SK-N-SH (cell line): ENCODE data around the gene ESRP2. TPM values are rescaled to one million over a fixed set of nuclear protein-coding genes. Genes with fewer than 3 reads are reported as not detected.

ENCODE experiments used
- CTCF ChIA-PET: fragments of 300-600, 350-600 bp; formaldehyde crosslinking; extraction: SDS; loops from one replicate; lab custom pipeline; 2021; lab: Yijun Ruan, JAX
- POLR2A ChIA-PET: fragments of 350-600 bp; sonication (Branson Sonifier 250); formaldehyde crosslinking; extraction: SDS; loops from one replicate; lab custom pipeline; 2020; ENCODE audit warnings: antibody characterized with exemption, inconsistent platforms; lab: Yijun Ruan, JAX
- DNase-seq: peaks from one replicate; pipeline ENCODE4 v3.0.0; 2012
- H2AFZ ChIP-seq: fragments of 200-600 bp; sonication (generic); 2 replicates; pipeline ENCODE4 v1.8.1; 2016; ENCODE audit warnings: antibody characterized with exemption, mild to moderate bottlenecking, low read depth
- H3F3A ChIP-seq: fragments of 200-600 bp; sonication (generic); replicated peaks from 2 replicates; pipeline ENCODE3; 2016; ENCODE audit warnings: antibody characterized with exemption, mild to moderate bottlenecking; ENCODE audit not compliant: insufficient read depth
- H3K27ac ChIP-seq, 2 experiments: fragments of 200-500 bp in 1 of 2; fragments of 200-600 bp in 1 of 2; sonication (Bioruptor generic) in 1 of 2; sonication (generic), shearing (Covaris generic) in 1 of 2; 2 replicates each; pipeline versions ENCODE4 v1.5.1 to v1.6.1; 2014 to 2016; ENCODE audit warnings: low read depth in 2 of 2, inconsistent platforms in 1 of 2, low read length in 1 of 2, mild to moderate bottlenecking in 1 of 2, mixed read lengths in 1 of 2
- H3K27me3 ChIP-seq: fragments of 200-600 bp; sonication (generic), shearing (Covaris generic); 2 replicates; pipeline ENCODE4 v1.6.1; 2016; ENCODE audit warnings: mixed run types; ENCODE audit not compliant: insufficient read depth
- H3K36me3 ChIP-seq, 2 experiments: fragments of 200-500 bp in 1 of 2; fragments of 200-600 bp in 1 of 2; sonication (Bioruptor generic) in 1 of 2; sonication (generic) in 1 of 2; replicated peaks in 1 of 2; 2 replicates each; pipeline versions ENCODE3 to v1.5.1; 2014 to 2016; ENCODE audit warnings: low read length in 1 of 2, mild to moderate bottlenecking in 1 of 2; ENCODE audit not compliant: insufficient read depth in 2 of 2, control insufficient read depth in 1 of 2
- H3K4me1 ChIP-seq, 2 experiments: fragments of 200-500 bp in 1 of 2; fragments of 200-600 bp in 1 of 2; sonication (Bioruptor generic) in 1 of 2; sonication (generic), shearing (Covaris generic) in 1 of 2; 2 replicates each; pipeline versions ENCODE4 v1.5.1 to v1.6.1; 2014 to 2016; ENCODE audit warnings: low read depth in 1 of 2, low read length in 1 of 2, mixed run types in 1 of 2; ENCODE audit not compliant: insufficient read depth in 2 of 2, control insufficient read depth in 1 of 2
- H3K4me2 ChIP-seq: fragments of 200-600 bp; sonication (generic), shearing (Covaris generic); 2 replicates; pipeline ENCODE4 v1.6.1; 2017; ENCODE audit warnings: mixed run types
- H3K4me3 ChIP-seq, 2 experiments: fragments of 200-500 bp in 1 of 2; fragments of 200-600 bp in 1 of 2; sonication (Bioruptor generic) in 1 of 2; sonication (generic), shearing (Covaris generic) in 1 of 2; 2 replicates each; pipeline versions ENCODE4 v1.5.1 to v1.8.1; 2014 to 2016; ENCODE audit warnings: low read depth in 2 of 2, inconsistent platforms in 1 of 2, low read length in 1 of 2, mild to moderate bottlenecking in 1 of 2, mixed read lengths in 1 of 2, moderate library complexity in 1 of 2
- H3K79me2 ChIP-seq: fragments of 200-600 bp; sonication (generic); 2 replicates; pipeline ENCODE4 v1.8.1; 2017; ENCODE audit warnings: mild to moderate bottlenecking; ENCODE audit not compliant: insufficient read depth
- H3K9ac ChIP-seq: fragments of 200-600 bp; sonication (generic); 2 replicates; pipeline ENCODE4 v1.6.1; 2017; ENCODE audit warnings: mixed run types
- H3K9me2 ChIP-seq: fragments of 200-600 bp; sonication (generic); 2 replicates; pipeline ENCODE4 v1.6.1; 2017; ENCODE audit warnings: mixed run types
- H3K9me3 ChIP-seq: fragments of 200-600 bp; sonication (generic); 2 replicates; pipeline ENCODE4 v1.6.1; 2017; ENCODE audit warnings: mixed run types, mild to moderate bottlenecking, moderate library complexity
- H4K20me1 ChIP-seq: fragments of 200-600 bp; sonication (generic); 2 replicates; pipeline ENCODE4 v1.6.1; 2017; ENCODE audit warnings: mild to moderate bottlenecking, mixed run types; ENCODE audit not compliant: insufficient read depth
- CHD2 ChIP-seq: fragments of 150-350 bp; IDR thresholded peaks from 2 replicates; pipeline ENCODE4 v1.6.1; 2018; ENCODE audit warnings: low read length; ENCODE audit not compliant: partially characterized antibody
- ELF1 ChIP-seq: IDR thresholded peaks from 2 replicates; pipeline ENCODE4 v1.4.0; 2012
- EP300 ChIP-seq, 2 experiments: IDR thresholded peaks; 2 replicates each; pipeline versions ENCODE4 v1.4.0 to v1.6.1; 2012; ENCODE audit warnings: borderline replicate concordance in 1 of 2, low read depth in 1 of 2, low read length in 1 of 2
- EZH2phosphoT487 ChIP-seq: fragments of 200-600 bp; sonication (generic); IDR thresholded peaks from 2 replicates; pipeline ENCODE4 v1.6.1; 2017; ENCODE audit warnings: low read depth, mixed run types, mild to moderate bottlenecking, antibody characterized with exemption, moderate library complexity, borderline replicate concordance
- FOSL2 ChIP-seq: IDR thresholded peaks from 2 replicates; pipeline ENCODE4 v1.4.0; 2012; ENCODE audit warnings: low read depth, mild to moderate bottlenecking, moderate library complexity, borderline replicate concordance
- FOXJ3 ChIP-seq: sonication (generic); formaldehyde crosslinking; IDR thresholded peaks from 2 replicates; pipeline ENCODE4 v1.5.1; 2020; ENCODE audit warnings: mild to moderate bottlenecking, missing genetic modification reagents
- GABPA ChIP-seq: IDR thresholded peaks from 2 replicates; pipeline ENCODE4 v1.4.0; 2012; ENCODE audit warnings: low read depth, mild to moderate bottlenecking
- IRF3 ChIP-seq: fragments of 150-350 bp; IDR thresholded peaks from 2 replicates; pipeline ENCODE4 v1.6.1; 2016; ENCODE audit warnings: mild to moderate bottlenecking, low read depth, low read length
- JUND ChIP-seq: IDR thresholded peaks from 2 replicates; pipeline ENCODE4 v1.4.0; 2012
- NFIC ChIP-seq: IDR thresholded peaks from 2 replicates; pipeline ENCODE4 v1.4.0; 2012; ENCODE audit warnings: borderline replicate concordance
- NRF1 ChIP-seq: IDR thresholded peaks from 2 replicates; pipeline ENCODE4 v1.6.1; 2012; ENCODE audit warnings: low read depth, mild to moderate bottlenecking, low read length
- RCOR1 ChIP-seq: fragments of 150-350 bp; IDR thresholded peaks from 2 replicates; pipeline ENCODE4 v1.6.1; 2017; ENCODE audit warnings: antibody characterized with exemption, low read length
- RFX5 ChIP-seq: IDR thresholded peaks from 2 replicates; pipeline ENCODE4 v1.6.1; 2012; ENCODE audit warnings: mild to moderate bottlenecking, improper control_type of control experiment, low read length
- RXRA ChIP-seq: IDR thresholded peaks from 2 replicates; pipeline ENCODE4 v1.4.0; 2012; ENCODE audit warnings: low read depth, mild to moderate bottlenecking, borderline replicate concordance
- TAF1 ChIP-seq: IDR thresholded peaks from 2 replicates; pipeline ENCODE4 v1.6.1; 2012; ENCODE audit warnings: low read depth, mild to moderate bottlenecking, low read length, moderate library complexity, borderline replicate concordance
- WGBS: methylation state at CpG from one replicate; pipeline ENCODE4 v1.1.6; 2017; ENCODE audit warnings: low lambda C conversion rate; 5-methylcytosine and 5-hydroxymethylcytosine counted together
- polyA plus RNA-seq, 3 experiments: library from polyadenylated mRNA; depleted of rRNA; stranded (reverse); fragments of >200 nt; gene quantifications; 2 replicates each; pipeline ENCODE4 v1.2.3, GENCODE V29; 2012
- TF ChIP-seq, protein P1 (sequence below): fragments of 200-600 bp; sonication (generic); IDR thresholded peaks from 2 replicates; pipeline ENCODE4 v1.6.1; 2017; ENCODE audit warnings: antibody characterized with exemption, mild to moderate bottlenecking, moderate library complexity
- TF ChIP-seq, protein P2 (sequence below): IDR thresholded peaks from 2 replicates; pipeline ENCODE4; 2012

The ESRP2 gene
- polyA plus RNA-seq, 1 of the 3 experiments (the other 2 are of a cell fraction), result 0.07 TPM

- no peaks in the 10 kb centered on the region for H3K9me2 ChIP-seq
- no peak for TF ChIP-seq RFX5
- no peak for TF ChIP-seq IRF3
- no peak for TF ChIP-seq EZH2phosphoT487
- no peak for TF ChIP-seq RXRA
- no peak for TF ChIP-seq TAF1
- TF ChIP-seq, protein P1, sequence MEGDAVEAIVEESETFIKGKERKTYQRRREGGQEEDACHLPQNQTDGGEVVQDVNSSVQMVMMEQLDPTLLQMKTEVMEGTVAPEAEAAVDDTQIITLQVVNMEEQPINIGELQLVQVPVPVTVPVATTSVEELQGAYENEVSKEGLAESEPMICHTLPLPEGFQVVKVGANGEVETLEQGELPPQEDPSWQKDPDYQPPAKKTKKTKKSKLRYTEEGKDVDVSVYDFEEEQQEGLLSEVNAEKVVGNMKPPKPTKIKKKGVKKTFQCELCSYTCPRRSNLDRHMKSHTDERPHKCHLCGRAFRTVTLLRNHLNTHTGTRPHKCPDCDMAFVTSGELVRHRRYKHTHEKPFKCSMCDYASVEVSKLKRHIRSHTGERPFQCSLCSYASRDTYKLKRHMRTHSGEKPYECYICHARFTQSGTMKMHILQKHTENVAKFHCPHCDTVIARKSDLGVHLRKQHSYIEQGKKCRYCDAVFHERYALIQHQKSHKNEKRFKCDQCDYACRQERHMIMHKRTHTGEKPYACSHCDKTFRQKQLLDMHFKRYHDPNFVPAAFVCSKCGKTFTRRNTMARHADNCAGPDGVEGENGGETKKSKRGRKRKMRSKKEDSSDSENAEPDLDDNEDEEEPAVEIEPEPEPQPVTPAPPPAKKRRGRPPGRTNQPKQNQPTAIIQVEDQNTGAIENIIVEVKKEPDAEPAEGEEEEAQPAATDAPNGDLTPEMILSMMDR, result no peak
- no peak for TF ChIP-seq FOSL2
- no peak for TF ChIP-seq NFIC
- TF ChIP-seq EP300 (IDR thresholded peaks at IDR 0.05; ENCODE audit: borderline replicate concordance in 1 of 2, low read depth in 1 of 2, low read length in 1 of 2), result no peak
- TF ChIP-seq GABPA, result no peak
- TF ChIP-seq JUND, result no peak
- TF ChIP-seq FOXJ3 (CRISPR knock-in tag), result no peak
- TF ChIP-seq NRF1, result no peak
- TF ChIP-seq, protein P2, sequence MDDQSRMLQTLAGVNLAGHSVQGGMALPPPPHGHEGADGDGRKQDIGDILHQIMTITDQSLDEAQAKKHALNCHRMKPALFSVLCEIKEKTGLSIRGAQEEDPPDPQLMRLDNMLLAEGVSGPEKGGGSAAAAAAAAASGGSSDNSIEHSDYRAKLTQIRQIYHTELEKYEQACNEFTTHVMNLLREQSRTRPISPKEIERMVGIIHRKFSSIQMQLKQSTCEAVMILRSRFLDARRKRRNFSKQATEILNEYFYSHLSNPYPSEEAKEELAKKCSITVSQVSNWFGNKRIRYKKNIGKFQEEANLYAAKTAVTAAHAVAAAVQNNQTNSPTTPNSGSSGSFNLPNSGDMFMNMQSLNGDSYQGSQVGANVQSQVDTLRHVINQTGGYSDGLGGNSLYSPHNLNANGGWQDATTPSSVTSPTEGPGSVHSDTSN, result no peak
- no peak for TF ChIP-seq CHD2
- TF ChIP-seq RCOR1, result no peak
- TF ChIP-seq ELF1, result no peak
- POLR2A ChIA-PET, result interaction anchor here (0.8 kb wide), 1 partner anchor 14 kb away, joined by 3 read pairs; no protein-coding TSS in a partner anchor
Measured at GRCh38 chr16:68244481-68244902, 8.6 kb upstream of the ESRP2 start.

More at GRCh38 chr16:68244481-68244902, 8.6 kb upstream of the ESRP2 start:
- H3K4me2 ChIP-seq, result peak overlapping the region; percentile 92
- WGBS, result 9% methylated on average over 5 of the region's 20 CpGs
- peak overlapping the region; percentile 71 for H2AFZ ChIP-seq
- CTCF ChIA-PET, result interaction anchor here (0.7 to 3.4 kb wide), 6 partner anchors 15 to 598 kb away, joined by 3 to 22 read pairs (median 3); partner anchors contain the start of gene SLC7A6
- H3F3A ChIP-seq, result no peaks in the 10 kb centered on the region
- peak; percentile 38 for DNase-seq
- H3K4me1 ChIP-seq, result peaks cover 7 to 15% of the 10 kb centered on the region in 2 experiments; a peak in 2 of 4 replicates
- H3K4me3 ChIP-seq, result peak overlapping the region; percentile 88 to 92
- H3K27ac ChIP-seq, result no peak overlapping the region; a peak in 1 of 4 replicates
- no peaks in the 10 kb centered on the region for H3K9me3 ChIP-seq
- H3K9ac ChIP-seq, result peak overlapping the region; percentile 61; the same call in 1 of the 2 replicates
- H3K36me3 ChIP-seq, result no peaks in the 10 kb centered on the region
- no peaks in the 10 kb centered on the region for H4K20me1 ChIP-seq
- peaks cover 13% of the 10 kb centered on the region for H3K79me2 ChIP-seq
- no peaks in the 10 kb centered on the region for H3K27me3 ChIP-seq
